Ureter (tissue), 1 donor: ENCODE results near the gene DTNB. TPM values are rescaled to one million over a fixed set of nuclear protein-coding genes. Genes with fewer than 3 reads are reported as not detected.
"Not testable (repeated sequence)": the region's sequence is repeated elsewhere in the genome, so short reads cannot be mapped to it uniquely, and the experiment has no call there.

Source experiments
- DNase-seq: peaks from one replicate; pipeline ENCODE4 v3.0.0-alpha.2; 2020; ENCODE audit warnings: low spot score
- total RNA-seq: library from RNA; stranded (reverse); gene quantifications from one replicate; pipeline ENCODE4 v1.2.4, GENCODE V29; 2023
- donor health status: DM: yes; HTN: yes; CAD: no.

The DTNB gene
- total RNA-seq, 1 donor from 2014 or later, result 33.8 TPM

DNA sequence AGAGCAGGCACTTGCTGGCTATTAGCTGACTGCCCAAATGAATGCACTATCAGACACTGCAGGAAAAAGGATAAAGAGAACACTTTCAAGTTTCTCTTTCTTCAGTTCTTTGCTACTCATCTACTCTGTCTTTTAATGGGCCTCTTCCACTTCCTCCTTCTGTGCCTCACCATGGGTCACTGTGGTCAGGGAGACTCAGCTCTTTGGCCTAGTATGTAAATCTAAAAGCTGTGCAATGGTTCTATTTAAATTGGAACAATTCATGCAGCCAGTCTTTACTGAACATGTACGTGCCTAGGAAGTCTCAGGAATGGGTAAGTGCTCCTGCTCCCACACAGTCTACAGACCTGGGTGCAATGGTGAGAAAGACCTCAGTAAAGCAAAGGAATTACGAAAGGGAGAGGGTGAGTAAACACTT, 252.5 kb downstream of the DTNB start:
- DNase-seq, result no peak

DNA sequence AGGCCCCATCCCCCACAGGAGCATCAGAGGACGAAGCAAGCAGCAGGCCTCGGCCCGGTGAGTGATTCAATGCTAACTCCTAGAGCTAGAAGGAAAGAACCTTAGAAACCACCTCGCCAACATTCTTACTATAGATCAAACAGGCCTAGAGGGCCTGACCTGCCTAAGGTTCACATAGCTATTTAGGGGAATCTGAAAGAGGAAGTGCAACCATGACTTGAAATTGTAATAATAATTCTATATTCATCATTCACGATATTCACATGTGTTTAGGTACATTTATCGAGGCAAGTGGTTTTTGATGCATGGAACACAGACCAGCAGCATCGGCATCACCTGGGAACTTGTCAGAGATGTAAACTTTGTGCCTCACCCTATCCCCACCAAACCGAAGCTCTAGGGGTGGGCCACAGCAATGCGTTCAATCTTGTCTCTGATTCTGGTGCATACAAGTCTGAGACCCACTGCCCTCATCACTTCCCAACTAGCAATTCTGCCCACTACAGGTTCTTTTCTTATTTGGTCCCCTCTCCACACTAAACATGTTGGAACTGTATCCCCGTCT, 253.6 kb downstream of the DTNB start:
- DNase-seq, result no peak

- DNase-seq, result no peak
Observed at GRCh38 chr2:25418944-25419677, 254.3 kb downstream of the DTNB start.

DNA sequence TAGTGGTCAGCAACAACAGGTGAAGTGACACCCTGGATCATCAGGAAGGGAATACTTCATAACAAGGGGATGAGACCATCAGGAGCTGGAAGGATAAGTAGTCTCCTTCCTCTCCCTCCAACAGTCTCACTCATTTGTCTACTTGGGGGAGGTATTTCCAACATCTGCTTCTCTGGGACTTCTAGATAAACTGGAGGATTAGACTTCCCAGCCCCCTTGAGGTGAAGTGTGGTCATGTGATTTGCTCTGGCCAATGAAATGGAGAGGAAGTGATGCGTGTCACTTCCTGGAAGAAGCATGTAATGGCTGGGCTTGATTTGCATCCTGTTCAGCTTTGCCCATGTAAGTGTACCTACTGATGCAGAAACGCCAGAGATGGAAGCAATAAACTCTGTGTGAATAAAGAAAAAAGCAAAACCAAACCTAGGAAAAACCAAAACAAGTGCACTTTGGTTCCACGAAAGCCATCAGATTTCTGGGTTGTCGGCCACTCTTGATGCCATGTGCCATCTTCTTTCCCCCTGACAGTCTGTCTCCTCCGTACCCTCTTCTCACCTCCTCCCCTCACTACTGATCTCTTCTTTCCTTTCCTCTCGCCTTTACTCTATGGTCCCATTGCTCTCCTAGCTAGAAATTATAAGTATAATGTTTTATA, 255.5 kb downstream of the DTNB start:
- DNase-seq, result no peak

GRCh38 chr2:25416674-25417073, 256.7 kb downstream of the DTNB start:
- no peak for DNase-seq

- DNase-seq, result no peak
Observed at GRCh38 chr2:25414781-25415180, 258.6 kb downstream of the DTNB start.

- not testable (repeated sequence) for DNase-seq
Observed at GRCh38 chr2:25413409-25413808, 260.0 kb downstream of the DTNB start.

DNA sequence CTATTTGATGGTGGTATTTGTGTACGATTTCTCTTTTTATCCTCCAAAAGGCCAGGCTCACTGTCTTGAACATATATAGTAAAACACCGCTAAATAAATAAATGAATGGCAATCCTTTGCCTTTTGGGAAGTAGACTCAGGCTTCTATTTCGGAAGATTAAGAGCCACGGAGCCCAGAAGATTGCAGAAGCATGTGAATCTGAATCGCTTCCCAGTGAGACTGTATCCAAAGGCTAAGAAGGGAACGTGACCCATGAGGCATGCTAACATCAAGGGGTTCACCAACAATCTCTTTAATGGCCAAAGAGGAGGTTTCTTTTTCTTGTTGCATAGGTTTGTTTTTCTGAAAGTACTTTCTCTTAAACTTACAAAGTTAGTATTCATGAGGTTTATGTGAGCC, 261.6 kb downstream of the DTNB start:
- no peak for DNase-seq

DNA sequence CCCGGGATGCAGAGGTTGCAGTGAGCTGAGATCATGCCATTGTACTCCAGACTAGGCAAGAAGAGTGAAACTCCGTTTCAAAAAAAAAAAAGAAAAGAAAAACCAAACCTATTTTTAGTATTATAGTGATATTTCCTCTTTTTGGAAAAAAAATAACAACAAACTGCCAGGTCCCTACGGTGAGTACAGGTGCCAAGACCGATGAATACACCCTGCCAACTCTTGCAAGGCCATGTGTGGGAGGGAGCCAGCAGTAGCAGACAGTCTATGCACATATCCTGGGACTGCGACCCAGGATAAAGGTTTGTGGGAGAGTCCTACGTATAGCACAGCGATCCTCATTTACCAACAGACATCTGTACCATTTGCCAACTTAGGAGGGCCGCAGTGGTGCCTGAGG, 262.1 kb downstream of the DTNB start:
- no peak for DNase-seq

DNA sequence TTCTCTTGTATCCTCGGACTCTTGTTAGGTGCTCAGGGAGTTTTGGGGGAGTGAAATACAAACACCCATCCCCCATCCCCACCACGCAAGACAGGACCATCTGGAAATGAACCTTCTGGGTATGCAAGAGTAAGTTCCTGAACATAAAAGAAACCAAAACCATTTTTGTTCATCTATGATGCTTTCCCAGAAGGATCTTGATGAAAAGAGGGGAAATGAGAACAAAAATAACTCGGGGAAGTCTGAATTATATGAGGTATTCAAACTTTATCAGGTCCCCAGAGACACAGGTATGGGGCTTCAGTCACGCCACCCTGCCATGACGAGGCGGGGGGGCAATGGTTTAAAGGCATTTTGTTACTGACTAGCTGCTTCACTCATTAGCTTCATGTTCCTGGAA, 263.0 kb downstream of the DTNB start:
- DNase-seq, result no peak

GRCh38 chr2:25409468-25409867, 263.9 kb downstream of the DTNB start:
- no peak for DNase-seq

DNA sequence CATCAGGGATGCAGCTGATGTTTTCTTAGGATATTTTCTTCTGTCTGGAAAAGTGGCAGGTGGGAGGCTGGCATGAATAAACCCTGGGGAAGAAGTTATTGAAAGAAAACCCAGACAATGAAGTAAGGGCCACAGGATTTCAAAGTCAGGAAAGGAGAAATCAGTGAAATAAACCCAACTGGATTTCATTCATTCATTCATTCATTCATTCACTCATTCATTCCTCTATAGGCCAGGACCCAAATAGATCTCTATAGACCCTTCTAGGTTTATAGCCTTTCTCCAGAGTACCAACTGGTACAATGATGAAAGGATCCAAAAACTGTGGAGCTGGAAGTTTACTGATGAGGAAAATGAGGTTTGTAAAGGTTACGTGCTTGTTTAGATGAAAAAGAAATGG, 264.3 kb downstream of the DTNB start:
- no peak for DNase-seq

DNA sequence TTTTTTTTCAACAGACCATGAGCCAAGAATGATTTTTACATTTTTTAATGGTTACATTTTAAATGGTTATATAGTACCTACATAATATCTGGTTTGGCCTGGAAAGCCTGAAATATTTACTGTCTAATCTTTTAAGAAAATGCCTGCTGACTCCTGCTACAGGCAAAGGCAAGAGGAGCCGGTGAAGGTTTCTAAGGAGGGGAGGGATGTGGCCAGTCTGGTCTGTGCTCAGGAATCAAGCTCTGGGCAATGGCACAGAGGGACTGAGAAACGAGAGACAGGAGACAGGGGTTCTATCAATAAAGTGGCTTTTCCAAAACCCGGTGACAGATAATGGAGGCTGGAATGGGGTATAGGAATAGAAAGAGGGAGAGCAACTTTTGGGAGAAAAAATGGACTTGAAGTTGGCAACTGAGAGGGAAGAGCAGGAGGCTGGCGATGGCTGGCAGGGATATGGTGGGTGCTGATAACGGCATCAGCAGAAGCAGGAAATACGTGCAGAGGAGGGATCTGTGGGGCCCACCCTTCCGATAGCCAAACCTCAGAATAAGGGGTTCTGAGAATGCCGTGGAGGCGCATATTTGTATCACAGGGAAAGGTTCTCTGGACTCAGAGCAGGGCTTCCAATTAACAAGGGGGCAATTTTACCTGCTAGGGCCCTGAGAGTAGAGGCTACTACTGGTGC, 267.6 kb downstream of the DTNB start:
- no peak for DNase-seq

DNA sequence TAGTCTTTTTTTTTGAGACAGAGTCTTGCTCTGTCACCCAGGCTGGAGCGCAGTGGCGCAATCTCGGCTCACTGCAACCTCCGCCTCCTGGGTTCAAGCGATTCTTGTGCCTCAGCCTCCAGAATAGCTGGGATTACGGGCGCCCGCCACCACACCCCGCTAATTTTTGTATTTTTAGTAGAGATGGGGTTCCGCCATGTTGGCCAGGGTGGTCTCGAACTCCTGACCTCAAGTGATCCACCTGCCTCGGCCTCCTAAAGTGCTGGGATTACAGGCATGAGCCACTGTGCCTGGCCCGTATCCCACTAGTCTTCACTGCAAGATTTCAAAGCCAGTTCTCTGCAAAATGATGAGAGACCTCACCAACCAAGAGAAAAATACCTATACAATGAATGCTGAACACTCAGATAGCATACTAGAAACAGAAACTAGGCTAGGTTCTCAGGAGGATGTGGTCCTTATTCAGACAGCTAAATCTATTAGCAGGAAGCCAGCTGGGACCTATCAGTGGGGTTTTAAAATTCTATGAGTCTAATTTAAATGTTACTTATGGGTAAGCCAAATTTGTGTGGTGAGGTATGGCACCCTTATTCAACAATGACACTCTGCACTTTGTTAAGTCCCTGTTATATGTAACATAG, 270.1 kb downstream of the DTNB start:
- not testable (repeated sequence) for DNase-seq

DNA sequence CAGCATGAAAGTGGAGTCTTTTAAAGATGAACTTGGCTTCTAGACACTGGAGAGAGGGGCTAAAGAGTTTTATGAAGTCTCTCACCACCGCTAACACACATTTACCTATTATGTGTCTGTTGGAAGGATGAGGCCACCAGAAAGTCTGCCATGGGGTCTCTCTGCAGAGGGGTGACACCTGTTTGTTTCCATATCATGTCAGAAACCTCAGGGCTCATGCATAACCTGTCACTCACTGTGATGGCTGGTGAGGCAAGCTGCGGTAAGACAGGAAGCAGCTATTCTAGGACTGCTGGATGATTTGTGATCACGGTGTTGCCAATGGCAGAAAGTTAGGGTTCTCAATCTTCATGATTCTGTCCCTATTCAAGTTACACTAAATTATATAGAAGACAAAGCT, 270.9 kb downstream of the DTNB start:
- no peak for DNase-seq

DNA sequence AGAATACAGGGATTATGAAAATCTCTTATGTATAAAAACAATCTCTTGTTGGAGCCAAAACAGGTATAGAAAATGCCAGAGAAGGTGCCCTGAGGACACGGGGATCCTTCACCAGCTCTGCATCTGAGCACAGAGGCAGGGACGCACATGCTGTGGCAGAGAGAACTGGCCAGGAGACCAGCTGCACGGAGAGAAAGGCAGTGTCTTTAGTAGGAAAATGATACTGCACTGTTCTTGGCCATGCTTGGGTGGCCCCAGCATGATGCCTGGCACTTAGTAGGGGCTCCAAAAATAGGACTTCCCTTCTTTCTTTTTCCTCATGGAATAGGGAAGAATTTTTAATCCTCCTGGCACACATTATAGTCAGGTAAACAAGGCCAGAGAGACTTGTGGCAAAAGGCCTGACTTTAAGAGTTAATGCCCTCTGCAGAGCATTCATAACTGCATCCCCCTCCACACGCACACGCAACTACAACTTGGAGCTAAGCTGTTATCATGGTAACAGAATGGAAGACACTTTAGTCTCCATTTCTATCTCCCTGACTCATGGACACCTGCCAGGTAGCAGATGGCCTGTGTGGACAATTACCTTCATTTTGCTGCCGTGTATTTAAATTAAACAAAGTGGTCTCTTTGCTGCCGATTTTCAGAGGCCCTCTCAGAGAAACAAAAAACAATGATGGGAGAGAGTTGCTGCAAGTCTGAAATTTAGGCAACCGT, 271.9 kb downstream of the DTNB start:
- no peak for DNase-seq

GRCh38 chr2:25400576-25401216, 272.7 kb downstream of the DTNB start:
- DNase-seq, result no peak

GRCh38 chr2:25400169-25400568, 273.2 kb downstream of the DTNB start:
- DNase-seq, result no peak

DNA sequence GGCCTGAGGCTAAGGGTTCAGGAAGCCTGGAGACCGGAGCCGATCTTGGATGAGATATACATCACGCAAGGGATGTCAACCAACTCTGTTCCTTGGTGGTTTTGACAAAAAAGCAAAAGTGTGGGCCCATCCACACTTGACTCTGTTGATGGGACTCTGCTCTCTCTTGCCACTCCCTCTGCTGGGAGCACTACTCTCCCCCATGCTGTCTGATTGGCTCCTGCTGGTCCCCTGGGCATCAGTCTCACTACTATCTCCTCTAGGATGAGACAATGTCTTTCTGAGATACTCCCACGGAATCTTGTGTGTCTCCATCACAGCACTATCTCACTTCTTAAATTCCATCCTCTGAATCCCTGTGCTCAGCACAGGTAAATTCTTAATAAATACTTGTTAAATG, 274.8 kb downstream of the DTNB start:
- no peak for DNase-seq

- no peak for DNase-seq
Observed at GRCh38 chr2:25397777-25398176, 275.6 kb downstream of the DTNB start.

DNA sequence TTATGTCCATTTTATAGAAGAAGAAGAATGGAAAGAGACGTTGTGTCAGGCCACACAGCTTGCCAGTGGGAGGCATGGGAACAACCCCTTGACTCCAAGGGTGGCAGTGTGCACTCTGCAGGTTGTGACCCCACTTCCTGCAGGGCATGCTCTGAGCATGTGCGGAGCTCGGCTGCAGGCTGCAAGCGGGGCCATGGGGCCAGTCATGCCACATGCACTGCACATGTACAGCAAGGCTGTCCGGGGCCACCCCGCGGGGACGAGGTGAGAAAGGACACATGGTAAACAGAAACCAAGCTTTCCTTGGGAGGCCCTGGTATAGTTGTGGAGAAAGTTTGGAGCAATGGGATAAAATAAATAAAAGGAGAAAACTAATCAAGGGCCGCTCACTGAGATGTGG, 284.2 kb downstream of the DTNB start:
- no peak for DNase-seq
